ENCODE measurements around the gene LAIR1.

- TF ChIP-seq POLR2AphosphoS5 (IDR thresholded peaks at IDR 0.05) (no peak), POLR2A (IDR thresholded peaks at IDR 0.05; ENCODE audit: low read depth) (no peak), CTCF (IDR thresholded peaks at IDR 0.05) (no peak), EP300 (IDR thresholded peaks at IDR 0.05) (no peak)
Observed at GRCh38 chr19:54383330-54383729, 18.6 kb upstream of the LAIR1 start.
